ENCODE measurements around the gene RNU7-1. TPM values are rescaled to one million over a fixed set of nuclear protein-coding genes. Genes with fewer than 3 reads are reported as not detected.

RNU7-1 gene
- total and polyA plus RNA-seq, 12 donors, result not detected

DNA sequence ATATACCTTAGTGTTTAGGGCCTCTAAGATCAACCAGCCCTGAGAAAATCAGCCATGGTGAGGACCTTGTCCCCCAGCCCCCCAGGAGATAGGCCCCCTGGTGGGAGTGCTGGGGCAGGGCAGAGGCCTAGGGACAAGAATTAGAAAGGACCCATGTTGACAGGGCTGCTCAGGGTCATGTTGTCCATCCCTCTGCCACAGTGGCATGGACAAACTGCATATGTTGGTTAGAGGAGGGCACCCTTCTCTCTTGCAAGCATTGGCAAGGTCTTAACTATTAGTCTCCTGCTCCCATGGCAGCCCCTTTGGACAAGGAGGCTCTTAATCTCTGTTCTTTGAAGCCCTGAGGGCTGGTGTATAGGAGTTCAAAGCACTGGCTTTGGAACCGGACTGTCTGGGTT lies 6.8 kb downstream of the RNU7-1 start:
- Histone ChIP-seq H3K36me3 (replicated peaks in 1 of 2) (no peaks in the 10 kb centered on the region), H3K4me1 (replicated peaks in 1 of 2) (peaks cover 20 to 39% of the 10 kb centered on the region in 2 donors), H3K27me3 (no peaks in the 10 kb centered on the region), H3K27ac (peak overlapping the region in 2 of 5 donors; percentile 3 to 68), H3K4me3 (no peak overlapping the region), H3K9me3 (replicated peaks in 1 of 3) (no peaks in the 10 kb centered on the region)
- WGBS, 4 donors, result 73 to 100% (median 75%) methylated on average over 1 of the region's 1 CpG
- intact Hi-C loops (cut with DNase I), result loop anchor here (10.0 kb wide), 2 partner anchors 76 to 164 kb away; partner anchors contain the start of gene SPSB2 (in 1 of the 2)
- no peak for DNase-seq
- TF ChIP-seq POLR2A (IDR thresholded peaks at IDR 0.05), result no peak
- TF ChIP-seq, protein P1, sequence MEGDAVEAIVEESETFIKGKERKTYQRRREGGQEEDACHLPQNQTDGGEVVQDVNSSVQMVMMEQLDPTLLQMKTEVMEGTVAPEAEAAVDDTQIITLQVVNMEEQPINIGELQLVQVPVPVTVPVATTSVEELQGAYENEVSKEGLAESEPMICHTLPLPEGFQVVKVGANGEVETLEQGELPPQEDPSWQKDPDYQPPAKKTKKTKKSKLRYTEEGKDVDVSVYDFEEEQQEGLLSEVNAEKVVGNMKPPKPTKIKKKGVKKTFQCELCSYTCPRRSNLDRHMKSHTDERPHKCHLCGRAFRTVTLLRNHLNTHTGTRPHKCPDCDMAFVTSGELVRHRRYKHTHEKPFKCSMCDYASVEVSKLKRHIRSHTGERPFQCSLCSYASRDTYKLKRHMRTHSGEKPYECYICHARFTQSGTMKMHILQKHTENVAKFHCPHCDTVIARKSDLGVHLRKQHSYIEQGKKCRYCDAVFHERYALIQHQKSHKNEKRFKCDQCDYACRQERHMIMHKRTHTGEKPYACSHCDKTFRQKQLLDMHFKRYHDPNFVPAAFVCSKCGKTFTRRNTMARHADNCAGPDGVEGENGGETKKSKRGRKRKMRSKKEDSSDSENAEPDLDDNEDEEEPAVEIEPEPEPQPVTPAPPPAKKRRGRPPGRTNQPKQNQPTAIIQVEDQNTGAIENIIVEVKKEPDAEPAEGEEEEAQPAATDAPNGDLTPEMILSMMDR (IDR thresholded peaks at IDR 0.05), result no peak

DNA sequence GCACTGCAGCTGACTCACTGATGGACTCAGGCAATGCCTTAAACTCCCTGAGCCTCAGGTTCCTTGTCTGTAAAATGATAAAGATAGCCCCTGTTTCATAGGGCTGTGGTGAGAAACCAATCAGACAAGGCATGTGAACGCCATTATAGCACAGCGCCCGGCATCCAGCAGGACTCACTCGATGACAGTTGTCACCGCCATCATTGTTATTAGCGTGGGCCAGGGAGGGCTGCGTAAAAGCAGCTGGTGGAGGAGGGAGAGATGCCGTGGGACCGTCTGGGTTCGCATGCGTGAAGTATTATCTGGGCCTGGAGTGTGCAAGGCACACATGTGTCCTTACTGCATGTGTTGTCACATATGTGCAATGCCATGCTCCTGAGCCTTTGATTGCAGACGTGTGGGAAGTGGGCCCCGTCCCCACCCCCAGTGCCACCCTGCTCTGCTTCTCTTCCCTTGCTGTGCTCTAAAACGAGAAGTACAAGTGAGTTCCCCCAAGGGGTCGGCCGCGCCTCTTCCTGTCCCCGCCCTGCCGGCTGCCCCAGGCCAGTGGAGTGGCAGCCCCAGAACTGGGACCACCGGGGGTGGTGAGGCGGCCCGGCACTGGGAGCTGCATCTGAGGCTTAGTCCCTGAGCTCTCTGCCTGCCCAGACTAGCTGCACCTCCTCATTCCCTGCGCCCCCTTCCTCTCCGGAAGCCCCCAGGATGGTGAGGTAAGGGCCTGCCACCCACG lies 7.4 kb downstream of the RNU7-1 start, which contains the start of gene PTPN6:
PTPN6 (plus strand) TSS at position 546 of the 730 bp plus-strand sequence; CDS start at position 703, 157 bp downstream.
- intact Hi-C loops (cut with DNase I), result loop anchor here (10.0 kb wide), 2 partner anchors 76 to 164 kb away; partner anchors contain the start of gene SPSB2 (in 1 of the 2)
- H3K4me3 ChIP-seq, result peak within 1 kb of the TSS in 1 of 4 donors; percentile 33
- TF ChIP-seq, protein P1 (IDR thresholded peaks at IDR 0.05), result no peak
- TF ChIP-seq POLR2A (IDR thresholded peaks at IDR 0.05), result peak; percentile 20 to 41
- WGBS, 4 donors, result 67 to 72% (median 72%) methylated on average over 12 to 25 of the region's 25 CpGs
- H3K4me1 ChIP-seq (replicated peaks in 1 of 2), result peaks cover 15 to 33% of the 10 kb centered on the region in 2 donors
- H3K9me3 ChIP-seq (replicated peaks in 1 of 3), result no peaks in the 10 kb centered on the region
- H3K27ac ChIP-seq, result peak within 1 kb of the TSS in 4 of 5 donors; percentile 43 to 83 (median 57)
- peak in 5 of 7 donors; percentile 33 to 75 (median 51) for DNase-seq
- no peaks in the 10 kb centered on the region for H3K27me3 ChIP-seq
- H3K36me3 ChIP-seq (replicated peaks in 1 of 2), result no peaks in the 10 kb centered on the region

DNA sequence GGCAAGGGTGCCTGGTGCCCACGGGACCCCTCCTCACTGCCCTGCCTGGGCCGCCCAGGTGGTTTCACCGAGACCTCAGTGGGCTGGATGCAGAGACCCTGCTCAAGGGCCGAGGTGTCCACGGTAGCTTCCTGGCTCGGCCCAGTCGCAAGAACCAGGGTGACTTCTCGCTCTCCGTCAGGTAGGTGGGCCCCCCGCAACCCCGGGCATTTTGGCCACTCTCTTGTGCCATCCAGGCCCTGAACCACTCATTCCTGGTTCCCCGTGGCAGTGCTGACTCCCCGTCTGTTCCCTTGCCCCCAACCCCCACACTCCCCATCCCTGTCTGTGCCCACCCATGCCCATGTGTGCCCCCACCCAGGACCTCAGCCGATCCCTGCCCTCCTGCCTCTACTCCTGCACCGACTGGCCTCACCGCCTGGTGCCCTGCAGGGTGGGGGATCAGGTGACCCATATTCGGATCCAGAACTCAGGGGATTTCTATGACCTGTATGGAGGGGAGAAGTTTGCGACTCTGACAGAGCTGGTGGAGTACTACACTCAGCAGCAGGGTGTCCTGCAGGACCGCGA lies 8.0 kb downstream of the RNU7-1 start:
- 72 to 79% (median 77%) methylated on average over 12 to 20 of the region's 20 CpGs for WGBS, 4 donors
- no peaks in the 10 kb centered on the region for H3K9me3 ChIP-seq (replicated peaks in 1 of 3)
- H3K36me3 ChIP-seq (replicated peaks in 1 of 2), result no peaks in the 10 kb centered on the region
- H3K27ac ChIP-seq, result peak overlapping the region in 4 of 5 donors; percentile 43 to 83 (median 57)
- peak in 1 of 7 donors; percentile 1 for DNase-seq
- intact Hi-C loops (cut with DNase I), result loop anchor here (10.0 kb wide), 2 partner anchors 77 to 163 kb away; partner anchors contain the start of gene SPSB2 (in 1 of the 2)
- H3K4me3 ChIP-seq, result peak overlapping the region in 1 of 4 donors; percentile 33
- H3K4me1 ChIP-seq (replicated peaks in 1 of 2), result peaks cover 14 to 28% of the 10 kb centered on the region in 2 donors
- H3K27me3 ChIP-seq, result no peaks in the 10 kb centered on the region
- TF ChIP-seq, protein P1 (IDR thresholded peaks at IDR 0.05), result no peak
- no peak for TF ChIP-seq POLR2A (IDR thresholded peaks at IDR 0.05)
